T-cell (primary cell): ENCODE data around the gene TACSTD2. TPM values are rescaled to one million over a fixed set of nuclear protein-coding genes. Genes with fewer than 3 reads are reported as not detected.
"Not testable (repeated sequence)": the region's sequence is repeated elsewhere in the genome, so short reads cannot be mapped to it uniquely, and the experiment has no call there.

ENCODE experiments used
- ATAC-seq, 4 experiments: fragments of 200-7000 bp in 3 of 4; fragments of 150-1000 bp in 1 of 4; cut with Tn5 transposase; replicated peaks in 1 of 4; 1 replicate in 3 of 4; 2 replicates in 1 of 4; pipeline ENCODE4 v1.10.0; 2021; ENCODE audit warnings: moderate library complexity in 3 of 4, mild to moderate bottlenecking in 2 of 4, moderate number of reproducible peaks in 1 of 4
- CTCF ChIA-PET, 2 donors: fragments of 300-600 bp; sonication (Branson Sonifier 250); formaldehyde crosslinking; loops; one replicate each; lab custom pipeline; 2022; ENCODE audit warnings: antibody characterized with exemption in 2 of 2; lab: Charles Lee
- POLR2A ChIA-PET, 2 donors: fragments of 300-600 bp; sonication (Branson Sonifier 250); formaldehyde crosslinking; loops; one replicate each; lab custom pipeline; 2022; ENCODE audit warnings: antibody characterized with exemption in 2 of 2; lab: Charles Lee
- DNase-seq, 35 experiments: peaks; one replicate each; pipeline versions ENCODE4 v3.0.0 to v3.0.0-alpha.2; 2013 to 2023
- H3K27ac ChIP-seq: one replicate; pipeline ENCODE4 v1.5.1; 2013; ENCODE audit warnings: low read length
- H3K27me3 ChIP-seq, 2 experiments: replicated peaks in 1 of 2; 1 replicate in 1 of 2; 2 replicates in 1 of 2; pipeline versions ENCODE4 v1.6.1 to v1.7.0; 2013; ENCODE audit warnings: low read length in 1 of 2, mixed read lengths in 1 of 2; ENCODE audit not compliant: control insufficient read depth in 2 of 2, insufficient read depth in 2 of 2; ENCODE audit errors: extremely low read depth in 1 of 2
- H3K36me3 ChIP-seq, 2 donors: 1 replicate in 1 of 2; 2 replicates in 1 of 2; pipeline versions ENCODE4 v1.6.1 to v1.7.0; 2013; ENCODE audit warnings: low read length in 1 of 2; ENCODE audit not compliant: control insufficient read depth in 2 of 2, insufficient read depth in 1 of 2; ENCODE audit errors: extremely low read depth in 1 of 2
- H3K4me1 ChIP-seq, 2 experiments: 1 replicate in 1 of 2; 2 replicates in 1 of 2; pipeline versions ENCODE4 v1.6.1 to v1.7.0; 2013; ENCODE audit warnings: low read length in 2 of 2, mixed read lengths in 1 of 2; ENCODE audit not compliant: insufficient read depth in 2 of 2, control insufficient read depth in 1 of 2; ENCODE audit errors: extremely low read depth in 1 of 2
- H3K4me3 ChIP-seq, 2 donors: 1 replicate in 1 of 2; 2 replicates in 1 of 2; pipeline versions ENCODE4 v1.5.1 to v1.7.0; 2013; ENCODE audit warnings: mild to moderate bottlenecking in 2 of 2, low read length in 1 of 2, moderate library complexity in 1 of 2; ENCODE audit not compliant: control insufficient read depth in 1 of 2; ENCODE audit errors: extremely low read depth in 1 of 2
- H3K9me3 ChIP-seq: 2 replicates; pipeline ENCODE4 v1.7.0; 2013
- H3K27ac Mint-ChIP-seq, 2 donors: one replicate each; pipeline ENCODE4 v1.8.0; 2020 to 2021; ENCODE audit warnings: mild to moderate bottlenecking in 2 of 2, mixed read lengths in 2 of 2
- H3K27me3 Mint-ChIP-seq, 2 donors: one replicate each; pipeline ENCODE4 v1.8.0; 2021 to 2022; ENCODE audit warnings: mixed read lengths in 2 of 2
- H3K36me3 Mint-ChIP-seq: one replicate; pipeline ENCODE4 v1.8.0; 2021; ENCODE audit warnings: mixed read lengths
- H3K4me1 Mint-ChIP-seq, 3 donors: one replicate each; pipeline ENCODE4 v1.8.0; 2020 to 2022; ENCODE audit warnings: mixed read lengths in 3 of 3, mild to moderate bottlenecking in 1 of 3
- H3K4me3 Mint-ChIP-seq, 3 donors: one replicate each; pipeline ENCODE4 v1.8.0; 2020 to 2022; ENCODE audit warnings: mild to moderate bottlenecking in 3 of 3, mixed read lengths in 3 of 3, moderate library complexity in 3 of 3
- H3K9me3 Mint-ChIP-seq, 3 donors: one replicate each; pipeline ENCODE4 v1.8.0; 2020 to 2022; ENCODE audit warnings: mixed read lengths in 3 of 3
- WGBS: methylation state at CpG from one replicate; pipeline ENCODE4 v1.1.5; 2013; ENCODE audit warnings: missing lambda C conversion rate; ENCODE audit not compliant: insufficient coverage; 5-methylcytosine and 5-hydroxymethylcytosine counted together
- total RNA-seq, 35 experiments: library from RNA in 6 of 35; stranded (reverse) in 6 of 35; fragments of 120-200 nt in 1 of 35; gene quantifications; one replicate each; pipeline versions ENCODE4 v1.2.1 to v1.2.4 and lab custom pipeline; 2013 to 2026

The TACSTD2 gene, protein sequence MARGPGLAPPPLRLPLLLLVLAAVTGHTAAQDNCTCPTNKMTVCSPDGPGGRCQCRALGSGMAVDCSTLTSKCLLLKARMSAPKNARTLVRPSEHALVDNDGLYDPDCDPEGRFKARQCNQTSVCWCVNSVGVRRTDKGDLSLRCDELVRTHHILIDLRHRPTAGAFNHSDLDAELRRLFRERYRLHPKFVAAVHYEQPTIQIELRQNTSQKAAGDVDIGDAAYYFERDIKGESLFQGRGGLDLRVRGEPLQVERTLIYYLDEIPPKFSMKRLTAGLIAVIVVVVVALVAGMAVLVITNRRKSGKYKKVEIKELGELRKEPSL
- under 1 TPM in 3 of 5 donors, not detected in 2; 0.16 to 0.38 (median 0.25) TPM for total RNA-seq
- 0.17 TPM for total RNA-seq (2013)
- 0 to 2.9 (median 0.19) reads per million in 29 experiments for total RNA-seq (lab: John Stamatoyannopoulos, UW)

GRCh38 chr1:58576727-58577653 lies at the start of gene TACSTD2:
TACSTD2 (minus strand) TSS chr1:58577252; CDS start chr1:58577156, 96 bp downstream.
- peaks cover 5 to 24% of the 10 kb centered on the region in 2 experiments for H3K27me3 ChIP-seq

GRCh38 chr1:58626293-58626692 lies 49.2 kb upstream of the TACSTD2 start:
- H3K27me3 Mint-ChIP-seq: peaks cover 0 to 7% of the 10 kb centered on the region in 2 donors
- no peaks in the 10 kb centered on the region for H3K27me3 ChIP-seq
- H3K36me3 ChIP-seq: no peaks in the 10 kb centered on the region
- no peaks in the 10 kb centered on the region for H3K9me3 ChIP-seq
- H3K27ac ChIP-seq: no peak overlapping the region
- no peak overlapping the region for H3K27ac Mint-ChIP-seq
- no peak for ATAC-seq
- no peak for DNase-seq
- no peaks in the 10 kb centered on the region for H3K4me1 Mint-ChIP-seq
- no peak overlapping the region for H3K4me3 Mint-ChIP-seq
- CTCF ChIA-PET: no interaction called here
- H3K9me3 Mint-ChIP-seq: peaks cover 0 to under 1% (median under 1%) of the 10 kb centered on the region in 3 donors
- no peak overlapping the region for H3K4me3 ChIP-seq
- H3K4me1 ChIP-seq: no peaks in the 10 kb centered on the region
- POLR2A ChIA-PET: no interaction called here
- no peaks in the 10 kb centered on the region for H3K36me3 Mint-ChIP-seq

More at GRCh38 chr1:58576727-58577653, at the start of gene TACSTD2:
- H3K27ac ChIP-seq: no peak within 1 kb of the TSS
- Mint-ChIP-seq H3K36me3 (no peaks in the 10 kb centered on the region), H3K27ac (peak within 1 kb of the TSS in 1 of 2 donors; percentile 25), H3K27me3 (peaks cover 59 to 60% of the 10 kb centered on the region in 2 donors), H3K4me1 (peaks cover 22 to 34% (median 34%) of the 10 kb centered on the region in 3 donors), H3K4me3 (peak within 1 kb of the TSS; percentile 70 to 76 (median 70)), H3K9me3 (no peaks in the 10 kb centered on the region)
- H3K36me3 ChIP-seq: no peaks in the 10 kb centered on the region
- peaks cover 0 to 11% of the 10 kb centered on the region in 2 experiments for H3K4me1 ChIP-seq
- no peaks in the 10 kb centered on the region for H3K9me3 ChIP-seq
- H3K4me3 ChIP-seq: peak within 1 kb of the TSS; percentile 23 to 57
- ChIA-PET CTCF (no interaction called here), POLR2A (no interaction called here)
- ATAC-seq (peak in 1 of 4 experiments; percentile 35), DNase-seq (peak in 1 of 35 experiments; percentile 3)
- 23% methylated on average over 99 of the region's 107 CpGs for WGBS

DNA sequence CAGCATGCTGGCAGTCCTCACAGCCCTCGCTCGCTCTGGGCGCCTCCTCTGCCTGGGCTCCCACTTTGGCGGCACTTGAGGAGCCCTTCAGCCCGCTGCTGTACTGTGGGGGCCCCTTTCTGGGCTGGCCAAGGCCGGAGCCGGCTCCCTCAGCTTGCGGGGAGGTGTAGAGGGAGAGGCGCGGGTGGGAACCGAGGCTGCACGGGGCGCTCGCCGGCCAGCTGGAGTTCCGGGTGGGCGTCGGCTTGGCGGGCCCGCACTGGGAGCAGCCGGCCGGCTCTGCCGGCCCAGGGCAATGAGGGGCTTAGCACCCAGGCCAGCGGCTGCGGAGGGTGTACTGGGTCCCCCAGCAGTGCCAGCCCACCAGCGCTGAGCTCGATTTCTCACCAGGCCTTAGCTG lies 46.2 kb upstream of the TACSTD2 start:
- WGBS: 98% methylated on average over 20 of the region's 27 CpGs
- H3K4me3 ChIP-seq, DNase-seq, H3K9me3 Mint-ChIP-seq, H3K9me3 ChIP-seq, CTCF ChIA-PET, H3K4me3 Mint-ChIP-seq, H3K27me3 ChIP-seq, H3K27ac ChIP-seq, H3K4me1 ChIP-seq, POLR2A ChIA-PET, H3K27me3 Mint-ChIP-seq, H3K36me3 ChIP-seq, H3K27ac Mint-ChIP-seq, H3K36me3 Mint-ChIP-seq, ATAC-seq: not testable (repeated sequence)
- H3K4me1 Mint-ChIP-seq: peaks cover 0 to 11% (median 4%) of the 10 kb centered on the region in 3 donors

DNA sequence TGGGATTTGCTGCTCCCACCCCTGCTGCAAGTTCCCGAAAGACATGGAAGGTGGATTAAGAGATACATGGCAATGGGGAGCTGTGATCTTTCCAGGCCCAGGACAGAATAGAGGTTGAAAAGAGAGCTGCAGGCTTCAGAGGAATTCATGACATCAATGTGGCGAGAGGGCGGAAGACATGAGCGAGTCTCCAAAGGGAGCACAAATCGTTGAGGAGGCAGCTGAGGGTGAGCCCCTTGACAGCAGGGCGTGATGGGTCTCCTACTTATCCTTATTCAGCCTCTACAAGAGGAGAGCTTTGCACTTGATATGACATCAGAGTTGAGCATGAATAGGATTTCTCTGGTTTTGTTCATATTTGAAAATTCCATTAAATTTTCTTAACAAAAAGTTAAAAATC lies 45.5 kb upstream of the TACSTD2 start:
- H3K27me3 ChIP-seq: peaks cover 0 to 8% of the 10 kb centered on the region in 2 experiments
- DNase-seq (no peak), ATAC-seq (no peak)
- Mint-ChIP-seq H3K27me3 (peaks cover 4% of the 10 kb centered on the region in 2 donors), H3K36me3 (no peaks in the 10 kb centered on the region), H3K9me3 (no peaks in the 10 kb centered on the region), H3K4me1 (peaks cover 0 to 11% (median 4%) of the 10 kb centered on the region in 3 donors), H3K4me3 (no peak overlapping the region), H3K27ac (no peak overlapping the region)
- ChIA-PET CTCF (no interaction called here), POLR2A (no interaction called here)
- no peaks in the 10 kb centered on the region for H3K36me3 ChIP-seq
- H3K27ac ChIP-seq: no peak overlapping the region
- WGBS: 100% methylated on average over 3 of the region's 6 CpGs
- H3K9me3 ChIP-seq: no peaks in the 10 kb centered on the region
- H3K4me1 ChIP-seq: peaks cover 0 to 9% of the 10 kb centered on the region in 2 experiments
- H3K4me3 ChIP-seq: no peak overlapping the region

DNA sequence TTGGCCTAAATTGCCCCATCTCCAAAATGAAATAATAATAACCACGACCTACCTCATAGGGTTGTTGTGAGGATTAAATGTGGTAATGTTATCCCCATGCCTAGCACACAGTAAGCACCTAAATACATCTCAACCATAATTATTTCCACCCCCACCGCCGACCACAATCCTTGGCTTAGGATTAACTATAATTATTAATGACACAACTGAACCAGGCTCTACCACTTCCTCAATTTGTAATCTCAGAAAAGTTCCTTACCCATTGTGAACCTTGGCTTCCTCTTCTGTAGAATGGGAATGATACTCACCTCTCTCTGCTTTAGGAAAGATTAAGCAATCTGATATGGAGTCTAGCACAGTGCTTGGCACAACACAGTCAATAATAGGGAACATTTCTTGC lies 44.3 kb upstream of the TACSTD2 start:
- Histone ChIP-seq H3K27ac (no peak overlapping the region), H3K9me3 (no peaks in the 10 kb centered on the region), H3K4me1 (peaks cover 0 to 9% of the 10 kb centered on the region in 2 experiments), H3K36me3 (no peaks in the 10 kb centered on the region), H3K4me3 (no peak overlapping the region), H3K27me3 (peaks cover 0 to 8% of the 10 kb centered on the region in 2 experiments)
- peaks cover 0 to 11% (median 4%) of the 10 kb centered on the region in 3 donors for H3K4me1 Mint-ChIP-seq
- WGBS: no CpG with 5 or more reads among the region's 3 CpGs
- H3K9me3 Mint-ChIP-seq: no peaks in the 10 kb centered on the region
- no peak overlapping the region for H3K4me3 Mint-ChIP-seq
- ChIA-PET CTCF (no interaction called here), POLR2A (no interaction called here)
- no peak for ATAC-seq
- H3K27ac Mint-ChIP-seq: no peak overlapping the region
- H3K36me3 Mint-ChIP-seq: no peaks in the 10 kb centered on the region
- DNase-seq: no peak
- peaks cover 4 to 12% of the 10 kb centered on the region in 2 donors for H3K27me3 Mint-ChIP-seq

DNA sequence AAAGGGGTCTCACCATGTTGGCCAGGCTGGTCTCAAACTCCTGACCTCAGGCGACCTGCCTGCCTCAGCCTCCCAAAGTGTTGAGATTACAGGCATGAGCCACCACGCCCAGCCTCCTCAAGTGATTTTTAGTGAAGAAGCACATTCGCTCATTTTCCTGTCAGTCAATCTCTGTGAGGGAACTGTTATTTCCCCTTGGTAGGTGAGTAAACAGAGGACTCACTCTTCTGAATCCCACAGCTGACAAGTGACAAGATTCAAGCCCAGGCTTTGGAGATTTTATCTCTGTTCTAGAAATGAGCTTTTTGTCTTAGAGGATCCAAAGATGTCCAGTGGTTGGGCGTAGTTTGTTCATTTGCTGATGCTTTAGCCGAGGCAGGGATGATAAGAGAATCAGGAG lies 43.9 kb upstream of the TACSTD2 start:
- Mint-ChIP-seq H3K27me3 (peaks cover 9 to 17% of the 10 kb centered on the region in 2 donors), H3K36me3 (no peaks in the 10 kb centered on the region), H3K27ac (no peak overlapping the region), H3K4me3 (no peak overlapping the region), H3K9me3 (no peaks in the 10 kb centered on the region), H3K4me1 (peaks cover 0 to 11% (median 4%) of the 10 kb centered on the region in 3 donors)
- ChIA-PET POLR2A (no interaction called here), CTCF (no interaction called here)
- no peak overlapping the region for H3K4me3 ChIP-seq
- H3K27ac ChIP-seq: no peak overlapping the region
- H3K27me3 ChIP-seq: peaks cover 0 to 8% of the 10 kb centered on the region in 2 experiments
- peaks cover 0 to 9% of the 10 kb centered on the region in 2 experiments for H3K4me1 ChIP-seq
- DNase-seq (no peak), ATAC-seq (no peak)
- H3K36me3 ChIP-seq: no peaks in the 10 kb centered on the region
- no CpG with 5 or more reads among the region's 5 CpGs for WGBS
- H3K9me3 ChIP-seq: no peaks in the 10 kb centered on the region
